GM19452 (cell line): ENCODE results near the gene NPAS3.

Source experiments
- ATAC-seq: cut with Tn5 transposase; IDR thresholded peaks from one replicate; pipeline ENCODE4 v1.9.1; 2021; ENCODE audit not compliant: unreplicated experiment

The NPAS3 gene

GRCh38 chr14:33163600-33163999, 224.9 kb downstream of the NPAS3 start:
- ATAC-seq: no peak

DNA sequence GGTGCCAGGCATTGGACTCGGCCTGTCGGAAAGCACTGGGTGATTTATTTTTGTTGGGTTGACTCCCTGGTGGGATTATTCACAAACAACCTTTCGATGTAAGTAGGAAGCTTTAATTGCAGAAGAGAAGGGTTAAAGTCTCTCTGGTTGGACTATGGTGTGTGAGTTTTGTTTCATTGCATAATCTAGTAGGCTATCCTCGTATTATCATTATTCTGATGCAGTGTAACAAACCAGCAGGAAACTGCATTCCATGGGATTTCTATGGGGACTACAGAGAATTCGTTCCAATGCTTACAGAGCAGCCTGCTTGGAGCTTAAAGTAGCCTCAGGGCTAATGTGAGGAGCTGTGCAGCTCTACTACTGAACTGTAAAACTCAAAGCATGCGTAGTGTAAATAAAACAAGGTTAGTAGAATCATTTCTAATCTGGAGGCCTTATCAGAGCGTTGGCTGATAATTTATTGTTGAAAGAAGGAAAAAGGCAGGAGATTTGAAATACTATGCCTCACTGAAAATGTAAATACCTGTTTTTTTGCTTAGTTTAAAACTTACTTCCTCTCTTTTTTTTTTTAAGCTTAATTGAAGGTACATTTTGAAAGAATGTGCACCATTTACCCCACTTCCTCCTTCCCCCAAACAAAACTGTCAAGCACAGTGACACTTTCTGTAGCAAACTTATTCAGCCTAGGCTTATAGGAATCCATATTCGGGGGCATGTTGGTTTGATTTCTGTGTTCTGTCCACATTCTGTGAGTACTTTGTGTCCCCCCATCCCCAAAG, 226.7 kb downstream of the NPAS3 start:
- no peak for ATAC-seq

DNA sequence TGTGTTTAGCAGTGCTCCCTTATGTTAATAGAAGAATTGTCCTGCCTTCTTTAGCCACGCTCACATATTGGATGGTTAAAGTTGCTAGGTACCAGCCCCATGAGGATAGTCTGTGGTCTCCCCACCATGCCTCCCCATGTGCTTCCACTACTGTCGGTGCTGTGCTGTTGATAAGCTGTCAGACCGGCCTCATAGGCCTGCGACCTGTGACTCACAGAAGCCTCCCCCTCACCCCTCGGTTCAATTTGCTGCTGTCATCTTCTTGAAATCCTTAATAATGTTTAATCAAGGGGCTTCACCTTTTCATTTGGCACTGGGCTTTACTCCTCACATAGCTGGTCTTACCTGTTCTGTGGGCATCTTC, 227.2 kb downstream of the NPAS3 start:
- no peak for ATAC-seq

DNA sequence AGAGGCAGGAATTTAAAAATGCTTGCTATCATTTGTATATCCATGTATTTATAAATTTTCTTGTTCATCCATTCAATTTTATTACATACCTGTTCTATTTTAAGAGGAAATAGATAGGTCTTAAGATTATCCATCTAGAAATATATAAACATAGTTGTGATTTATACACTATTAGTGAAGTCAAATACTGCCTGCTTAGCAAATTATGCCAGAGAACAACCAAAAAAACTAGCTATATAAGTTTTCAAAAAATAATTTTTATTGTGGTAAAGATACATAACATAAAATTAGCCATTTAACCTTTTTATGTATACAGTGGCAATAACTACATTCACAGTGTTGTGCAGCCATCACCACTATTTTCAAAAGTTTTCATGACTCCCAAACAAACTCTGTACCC, 237.3 kb downstream of the NPAS3 start:
- no peak for ATAC-seq

- no peak for ATAC-seq
Observed at GRCh38 chr14:33184587-33184986, 245.9 kb downstream of the NPAS3 start.

DNA sequence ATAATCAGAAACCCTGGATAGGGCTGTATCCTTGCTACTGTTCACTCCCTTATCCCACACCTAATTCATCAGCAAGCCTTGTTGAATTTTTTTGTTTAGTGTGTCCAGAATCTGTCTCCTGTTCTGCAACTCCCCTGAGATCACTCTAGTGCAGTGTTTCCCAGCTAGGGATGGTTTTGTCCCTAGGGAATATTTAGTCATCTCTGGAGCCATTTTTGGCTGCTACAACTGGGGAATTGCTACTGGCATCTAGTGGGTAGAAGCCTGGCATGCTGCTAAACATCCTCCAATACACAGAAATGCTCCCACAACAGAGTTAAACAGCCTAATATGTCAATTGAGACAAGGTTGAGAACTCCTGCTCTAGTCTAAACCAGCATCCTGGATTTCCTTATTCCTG, 248.0 kb downstream of the NPAS3 start:
- no peak for ATAC-seq

DNA sequence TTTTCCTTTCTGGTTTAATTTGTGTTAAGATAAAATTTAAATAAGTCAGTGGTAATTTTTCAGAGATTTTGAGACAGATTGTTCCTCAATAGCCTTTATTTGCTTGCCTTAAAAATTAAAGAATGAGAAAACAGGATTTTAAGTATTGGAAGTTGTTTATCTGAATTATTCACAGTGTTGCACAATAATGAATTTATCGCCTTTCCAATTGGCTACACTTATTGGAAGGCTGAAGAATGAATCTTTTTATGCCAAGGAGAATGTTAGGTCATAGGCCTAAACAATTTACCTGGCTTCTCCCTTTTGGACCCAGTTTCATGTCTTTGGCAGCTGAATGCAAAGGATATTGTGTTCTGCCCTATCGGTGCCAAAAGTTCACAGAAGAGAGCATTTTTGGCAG, 250.2 kb downstream of the NPAS3 start:
- ATAC-seq: no peak

DNA sequence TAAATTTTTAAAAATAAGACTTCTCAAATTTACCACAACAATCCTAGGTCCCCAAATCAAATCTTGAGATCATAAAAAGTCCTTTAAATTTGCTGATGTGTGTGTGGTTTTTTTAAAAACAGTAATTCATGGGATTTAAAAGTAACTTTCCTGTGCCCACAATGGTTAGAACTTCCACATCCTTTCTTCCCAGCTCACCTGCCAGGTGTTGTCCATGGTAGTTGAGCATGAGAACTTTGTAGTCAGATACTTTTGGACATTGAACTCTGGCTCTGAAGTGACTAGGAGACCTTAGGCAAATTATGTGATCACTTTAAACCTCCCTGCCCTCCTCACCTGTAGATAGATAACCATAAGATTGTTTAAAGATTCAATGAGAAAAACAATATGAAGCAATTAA, 253.2 kb downstream of the NPAS3 start:
- ATAC-seq: no peak

- ATAC-seq: no peak
Observed at GRCh38 chr14:33194551-33194950, 255.9 kb downstream of the NPAS3 start.

- ATAC-seq: no peak
Observed at GRCh38 chr14:33198684-33199083, 260.0 kb downstream of the NPAS3 start.

DNA sequence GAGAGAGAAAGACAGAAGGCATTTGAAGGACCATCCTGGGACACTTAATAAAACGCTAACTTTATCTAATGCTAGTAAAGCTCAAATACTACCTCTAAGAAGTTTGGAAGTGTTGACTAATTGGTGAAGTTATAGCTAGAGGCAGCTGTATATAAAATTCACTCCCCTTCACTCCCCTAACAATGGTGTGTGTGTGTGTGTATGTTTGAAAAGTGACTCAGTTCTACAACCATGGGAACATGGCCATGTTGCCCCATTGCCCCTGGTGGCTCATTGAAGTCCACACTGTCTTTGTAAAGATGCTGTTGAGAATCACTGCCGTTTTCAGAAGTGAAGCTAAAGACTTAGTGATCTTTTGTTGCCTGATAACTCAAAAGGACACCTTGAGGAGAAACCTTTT, 262.4 kb downstream of the NPAS3 start:
- no peak for ATAC-seq

DNA sequence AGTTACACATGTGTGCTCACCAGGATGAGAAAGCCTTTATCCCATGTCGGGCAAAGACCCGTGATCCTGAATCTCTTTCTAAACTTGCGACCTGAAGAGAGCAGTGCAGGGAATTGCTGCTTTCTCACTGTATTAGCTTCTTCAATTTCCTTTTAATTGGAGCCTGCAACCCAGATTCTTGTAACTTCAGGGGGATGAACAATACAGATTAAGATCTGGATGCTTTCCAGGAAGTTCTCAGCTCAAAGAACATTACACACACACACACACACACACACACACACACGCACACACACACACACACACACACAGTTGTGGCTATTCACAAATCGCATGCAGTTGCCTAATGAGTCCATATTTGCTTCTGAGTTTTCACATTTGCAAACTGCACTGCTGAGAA, 268.3 kb downstream of the NPAS3 start:
- ATAC-seq: no peak

DNA sequence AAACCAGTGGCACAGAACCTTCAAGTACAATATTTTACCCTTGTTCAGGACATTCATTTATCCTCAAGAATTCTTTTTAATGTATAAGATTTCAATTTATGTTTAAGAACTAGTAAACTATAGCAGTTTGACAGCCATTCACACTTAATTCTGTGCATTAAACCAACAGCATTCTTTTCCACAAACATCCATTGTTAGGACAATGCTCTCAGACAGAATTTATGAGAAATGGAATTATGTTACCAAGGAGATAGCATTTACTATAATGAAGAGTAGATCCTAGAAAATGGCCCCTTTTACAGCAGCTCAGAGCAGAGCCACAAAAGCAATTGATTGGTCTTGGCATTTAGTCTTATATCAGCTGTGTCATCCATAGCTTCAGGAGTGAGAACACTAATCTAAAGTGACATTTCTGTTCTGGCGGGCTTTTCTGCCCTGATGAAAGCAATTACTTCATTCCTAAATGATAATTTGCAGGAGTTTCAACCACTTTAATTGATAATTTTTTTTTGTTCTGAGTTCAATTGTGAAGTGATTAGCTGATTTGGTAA, 268.9 kb downstream of the NPAS3 start:
- no peak for ATAC-seq

DNA sequence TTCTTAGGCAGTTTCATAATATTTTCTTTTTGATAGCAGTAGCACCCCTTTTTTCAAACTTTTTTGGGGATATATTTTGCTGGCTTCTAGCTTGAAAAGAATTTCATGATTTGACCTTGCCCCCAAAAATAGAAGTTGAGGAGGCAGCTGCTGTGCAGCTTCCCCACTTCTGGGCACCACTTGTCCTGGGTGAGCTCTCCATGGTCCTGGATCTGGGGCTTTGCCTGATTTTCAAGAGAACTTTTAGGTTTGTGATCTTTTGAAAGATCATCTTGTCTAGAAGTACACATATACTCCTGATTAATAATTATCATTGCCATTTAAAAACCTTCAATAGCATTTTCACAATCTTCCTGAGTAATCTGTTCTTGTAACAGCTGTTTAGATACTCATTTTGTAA, 271.6 kb downstream of the NPAS3 start:
- ATAC-seq: no peak

DNA sequence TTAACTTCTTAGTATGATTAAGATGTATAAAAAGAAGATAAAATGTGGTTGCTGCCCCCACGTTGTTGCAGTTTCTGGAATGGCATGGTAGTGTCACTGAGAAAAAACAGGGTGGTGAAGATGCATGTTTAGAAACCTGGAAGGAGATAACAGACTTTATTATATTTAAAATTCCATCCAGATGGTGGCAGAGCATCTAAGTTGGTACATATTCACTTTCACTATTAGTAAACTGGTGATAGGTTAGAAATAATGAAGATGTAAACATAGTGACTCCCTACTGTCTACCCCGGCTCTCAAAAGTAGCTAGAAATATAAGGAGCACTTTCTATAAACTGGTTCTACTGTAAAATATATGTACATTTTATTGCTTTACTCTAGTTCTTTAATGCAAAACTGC, 279.3 kb downstream of the NPAS3 start:
- ATAC-seq: no peak

GRCh38 chr14:33219957-33220356, 281.3 kb downstream of the NPAS3 start:
- ATAC-seq: no peak

GRCh38 chr14:33229269-33229929, 290.7 kb downstream of the NPAS3 start:
- ATAC-seq: no peak

DNA sequence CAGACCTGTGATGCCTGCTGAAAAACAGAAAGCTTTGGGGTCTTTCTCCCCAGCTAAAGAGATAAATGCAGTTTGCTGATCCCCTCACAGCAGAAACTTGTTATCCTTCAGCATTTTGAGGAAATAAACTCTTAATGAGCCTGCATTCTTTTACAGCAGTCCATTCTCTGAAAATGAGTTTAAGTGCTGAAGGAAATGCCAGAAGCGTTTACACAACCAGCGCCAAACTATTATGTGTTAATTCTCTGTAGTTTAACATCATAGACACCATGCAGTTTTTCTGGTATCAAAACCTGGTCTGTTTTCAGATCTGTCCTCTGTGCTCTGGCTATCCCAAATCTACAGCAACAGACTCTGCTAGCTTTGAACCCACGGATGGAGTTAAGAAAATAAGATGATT, 291.3 kb downstream of the NPAS3 start:
- no peak for ATAC-seq

DNA sequence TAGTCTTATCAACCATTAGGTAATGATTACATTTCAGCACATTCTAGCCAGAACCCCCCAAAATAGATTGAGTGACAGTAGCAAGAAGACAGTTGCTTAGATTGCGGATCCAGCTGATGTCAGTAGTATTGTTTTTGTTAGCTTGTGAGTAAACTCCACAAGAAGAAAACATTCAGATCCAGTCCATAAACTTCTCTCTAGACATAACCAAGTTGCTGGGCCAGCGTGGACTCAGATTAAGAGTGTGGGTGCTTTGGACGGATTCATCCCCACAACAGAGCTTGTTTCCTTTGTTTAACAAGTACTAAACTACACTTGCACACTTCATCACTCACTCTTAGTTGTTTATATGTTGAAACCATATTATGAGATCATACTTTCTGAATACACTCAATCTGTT, 293.4 kb downstream of the NPAS3 start:
- ATAC-seq: no peak

- ATAC-seq: no peak
Observed at GRCh38 chr14:33237115-33237740, 298.5 kb downstream of the NPAS3 start.

- ATAC-seq: no peak
Observed at GRCh38 chr14:33239465-33239864, 300.8 kb downstream of the NPAS3 start.

DNA sequence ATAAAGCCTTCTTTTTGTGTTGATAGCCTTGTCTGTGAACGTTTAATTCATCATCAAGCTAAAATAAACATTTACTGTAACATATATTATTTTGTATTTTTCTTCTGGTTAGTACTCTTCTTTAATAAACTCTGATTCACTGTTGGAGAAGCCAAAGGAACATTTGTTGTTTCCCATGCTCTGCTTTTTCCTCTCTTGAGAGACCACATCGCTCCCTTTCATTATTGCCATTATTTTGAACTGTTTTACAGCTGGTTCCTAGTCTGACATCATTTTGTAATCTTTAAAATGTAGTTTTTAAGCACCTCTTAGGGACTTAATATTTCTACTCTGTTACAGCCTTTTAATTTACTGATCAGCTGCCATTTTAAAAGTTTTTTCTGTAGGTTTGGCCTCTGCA, 301.8 kb downstream of the NPAS3 start:
- no peak for ATAC-seq
